ENCODE measurements around the gene ABHD16A. TPM values are rescaled to one million over a fixed set of nuclear protein-coding genes. Genes with fewer than 3 reads are reported as not detected.
A peak's percentile ranks its signal among the peaks of the same experiment; 100 is the strongest.

ABHD16A gene
- total and polyA plus RNA-seq, 2 of the 13 experiments (the other 11 are each of a cell fraction or from before 2014, with no cell fraction given), result 43.5 to 45.4 TPM

GRCh38 chr6:31734247-31734820, 31.2 kb upstream of the ABHD16A start (continued):
- TF ChIP-seq PHF5A (CRISPR knock-in tag; IDR thresholded peaks at IDR 0.05; ENCODE audit: low read depth, unreplicated experiment) (no peak), ZNF558 (CRISPR knock-in tag; IDR thresholded peaks at IDR 0.05; ENCODE audit: borderline replicate concordance) (no peak), ZNF597 (CRISPR knock-in tag; IDR thresholded peaks at IDR 0.05) (no peak), THAP7 (CRISPR knock-in tag; IDR thresholded peaks at IDR 0.05) (peak; percentile 73; the same call in 1 of the 2 replicates), POLR2A (IDR thresholded peaks at IDR 0.05; ENCODE audit: insufficient read depth in 1 of 2, low read depth in 2 of 2, low read length in 2 of 2) (0 out of 4 replicates have a peak, but pooled peaks of 1 of the 2 experiments have one; percentile 1), ZFP36 (IDR thresholded peaks at IDR 0.05; ENCODE audit: borderline replicate concordance, low read depth, low read length, partially characterized antibody) (no peak), PREB (CRISPR knock-in tag; IDR thresholded peaks at IDR 0.05) (no peak), ZXDC (CRISPR knock-in tag; IDR thresholded peaks at IDR 0.05) (no peak), THAP9 (CRISPR knock-in tag; IDR thresholded peaks at IDR 0.05; ENCODE audit: borderline replicate concordance) (no peak), TCF12 (IDR thresholded peaks at IDR 0.05) (no peak), TCF12 (CRISPR knock-in tag; IDR thresholded peaks at IDR 0.05) (no peak), RBFOX2 (IDR thresholded peaks at IDR 0.05; ENCODE audit: low read depth, low read length) (no peak), ZNF121 (CRISPR knock-in tag; IDR thresholded peaks at IDR 0.05) (no peak), PBX2 (CRISPR knock-in tag; IDR thresholded peaks at IDR 0.05) (no peak), ZNF616 (CRISPR knock-in tag; IDR thresholded peaks at IDR 0.05; ENCODE audit: low read depth) (no peak), ZNF503 (CRISPR knock-in tag; IDR thresholded peaks at IDR 0.05) (no peak), ZBTB20 (CRISPR knock-in tag; IDR thresholded peaks at IDR 0.05; ENCODE audit: borderline replicate concordance, low read depth) (no peak), REXO4 (CRISPR knock-in tag; IDR thresholded peaks at IDR 0.05; ENCODE audit: borderline replicate concordance) (no peak)
